GM12878 (cell line): ENCODE measurements around the gene CLEC18A. TPM values are rescaled to one million over a fixed set of nuclear protein-coding genes. Genes with fewer than 3 reads are reported as not detected.

Source experiments
- ATAC-seq: fragments of 200-7000 bp; cut with Tn5 transposase; 3 replicates; pipeline ENCODE4 v1.9.1; 2020; ENCODE audit warnings: mild to moderate bottlenecking, moderate library complexity
- BruUV-seq: library from RNA; stranded (reverse); fragments of 400-500 nt; replicated peaks from 2 replicates; lab custom pipeline; 2021; lab: Mats Ljungman, UMichigan
- CTCF ChIA-PET: fragments of 300-600 bp; sonication (Branson Sonifier 250); formaldehyde crosslinking; extraction: SDS; loops from one replicate; lab custom pipeline; 2021; ENCODE audit warnings: inconsistent platforms; lab: Yijun Ruan, JAX
- POLR2A ChIA-PET: fragments of 350-600 bp; formaldehyde crosslinking; extraction: SDS; loops from one replicate; lab custom pipeline; 2021; ENCODE audit warnings: inconsistent platforms; lab: Charles Lee
- RAD21 ChIA-PET: fragments of 300-600 bp; sonication (Branson Sonifier 250); formaldehyde crosslinking; loops from one replicate; lab custom pipeline; 2023; ENCODE audit warnings: antibody characterized with exemption; ENCODE audit not compliant: unreplicated experiment; lab: Charles Lee
- SMC1A ChIA-PET: fragments of 300-600 bp; sonication (Branson Sonifier 250); formaldehyde crosslinking; loops from one replicate; lab custom pipeline; 2023; ENCODE audit not compliant: unreplicated experiment, uncharacterized antibody; lab: Charles Lee
- DNase-seq: peaks from one replicate; pipeline ENCODE4 v3.0.0-alpha.2; 2011; ENCODE audit warnings: low read depth, low spot score
- FAIRE-seq: peaks from 3 replicates; lab custom pipeline; 2011; peaks lifted over from hg19 to GRCh38; lab: Jason Lieb, UNC
- H2AFZ ChIP-seq: 2 replicates; pipeline ENCODE4 v1.6.0; 2011; ENCODE audit warnings: low read depth, low read length, control low read depth; ENCODE audit not compliant: control insufficient read depth
- H3K27ac ChIP-seq: 2 replicates; pipeline ENCODE4 v1.5.1; 2011; ENCODE audit warnings: control low read depth; ENCODE audit not compliant: control insufficient read depth, insufficient read depth
- H3K27me3 ChIP-seq, 2 experiments: replicated peaks in 1 of 2; 2 replicates each; pipeline versions ENCODE4 v1.6.0 to v1.6.1; 2011; ENCODE audit warnings: low read length in 1 of 2; ENCODE audit not compliant: control insufficient read depth in 2 of 2, insufficient read depth in 2 of 2
- H3K36me3 ChIP-seq, 2 experiments: 2 replicates each; pipeline ENCODE4 v1.5.1; 2011; ENCODE audit warnings: low read length in 1 of 2; ENCODE audit not compliant: control insufficient read depth in 2 of 2, insufficient read depth in 2 of 2
- H3K4me1 ChIP-seq: 2 replicates; pipeline ENCODE4 v1.6.1; 2011; ENCODE audit warnings: mild to moderate bottlenecking, low read length, moderate library complexity, mixed read lengths; ENCODE audit not compliant: control insufficient read depth, insufficient read depth
- H3K4me2 ChIP-seq: 2 replicates; pipeline ENCODE4 v1.6.0; 2011; ENCODE audit warnings: control low read depth; ENCODE audit not compliant: control insufficient read depth, insufficient read depth
- H3K4me3 ChIP-seq: fragments of 200-600 bp; sonication (generic); 2 replicates; pipeline ENCODE4 v1.5.1; 2016
- H3K79me2 ChIP-seq: 2 replicates; pipeline ENCODE4 v1.6.0; 2011; ENCODE audit warnings: low read length; ENCODE audit not compliant: control insufficient read depth, insufficient read depth
- H3K9ac ChIP-seq: 2 replicates; pipeline ENCODE4 v1.8.0; 2011; ENCODE audit warnings: low read length, control low read depth, mixed read lengths; ENCODE audit not compliant: control insufficient read depth, insufficient read depth
- H3K9me3 ChIP-seq: replicated peaks from 3 replicates; pipeline ENCODE4 v1.5.1; 2011; ENCODE audit warnings: mild to moderate bottlenecking, low read length; ENCODE audit not compliant: control insufficient read depth, insufficient read depth
- H4K20me1 ChIP-seq: 2 replicates; pipeline ENCODE4 v1.6.0; 2011; ENCODE audit not compliant: control insufficient read depth, insufficient read depth
- CEBPB ChIP-seq, 2 experiments: fragments of 150-350 bp in 1 of 2; IDR thresholded peaks; 2 replicates each; pipeline ENCODE4 v1.6.1; 2012 to 2014; ENCODE audit warnings: low read depth in 2 of 2, low read length in 2 of 2, borderline replicate concordance in 1 of 2, inconsistent platforms in 1 of 2
- EZH2 ChIP-seq: IDR thresholded peaks from 2 replicates; pipeline ENCODE4 v1.6.1; 2012; ENCODE audit warnings: low read depth, mild to moderate bottlenecking, control low read depth, inconsistent platforms, low read length, borderline replicate concordance; ENCODE audit not compliant: control insufficient read depth
- FOS ChIP-seq: IDR thresholded peaks from 3 replicates; pipeline ENCODE4 v1.6.1; 2011; ENCODE audit warnings: borderline replicate concordance; ENCODE audit not compliant: insufficient read length; ENCODE audit errors: extremely low read depth
- LARP7 ChIP-seq: fragments of 450-650 bp; IDR thresholded peaks from 2 replicates; pipeline ENCODE4 v1.6.1; 2017; ENCODE audit warnings: mild to moderate bottlenecking
- MLLT1 ChIP-seq: fragments of 450-650 bp; IDR thresholded peaks from 2 replicates; pipeline ENCODE4 v1.6.1; 2016; ENCODE audit warnings: mild to moderate bottlenecking
- MYC ChIP-seq: IDR thresholded peaks from 2 replicates; pipeline ENCODE4 v1.6.1; 2011; ENCODE audit warnings: mild to moderate bottlenecking, low read length, moderate library complexity, inconsistent platforms; ENCODE audit not compliant: insufficient read depth, insufficient replicate concordance, insufficient read length, severe bottlenecking
- NFYA ChIP-seq: IDR thresholded peaks from 2 replicates; pipeline ENCODE4 v1.6.1; 2011; ENCODE audit warnings: low read depth, mild to moderate bottlenecking, low read length, improper control_type of control experiment, borderline replicate concordance
- NR2C2 ChIP-seq: IDR thresholded peaks from 2 replicates; pipeline ENCODE4 v1.6.1; 2011; ENCODE audit warnings: borderline replicate concordance, low read depth; ENCODE audit not compliant: control insufficient read depth, insufficient read length
- NRF1 ChIP-seq: conservative IDR thresholded peaks from 2 replicates; pipeline ENCODE4 v1.6.1; 2011; ENCODE audit warnings: mild to moderate bottlenecking, low read depth, low read length, improper control_type of control experiment
- PAX5 ChIP-seq: IDR thresholded peaks from 2 replicates; pipeline ENCODE4 v1.6.1; 2011; ENCODE audit warnings: low read depth, low read length, borderline replicate concordance
- POLR2A ChIP-seq: IDR thresholded peaks from 2 replicates; pipeline ENCODE4 v1.6.1; 2011; ENCODE audit warnings: low read depth, mild to moderate bottlenecking, low read length
- POLR2AphosphoS5 ChIP-seq: IDR thresholded peaks from 2 replicates; pipeline ENCODE4 v1.6.1; 2011; ENCODE audit warnings: mild to moderate bottlenecking, low read length, inconsistent platforms
- RAD21 ChIP-seq: IDR thresholded peaks from 2 replicates; pipeline ENCODE4 v1.6.1; 2011; ENCODE audit warnings: mild to moderate bottlenecking, low read depth, low read length, moderate library complexity; ENCODE audit not compliant: insufficient read depth
- RB1 ChIP-seq: fragments of 450-650 bp; formaldehyde crosslinking; IDR thresholded peaks from 2 replicates; pipeline ENCODE4 v1.6.1; 2017; ENCODE audit warnings: mild to moderate bottlenecking, borderline replicate concordance
- SMAD1 ChIP-seq: fragments of 450-650 bp; IDR thresholded peaks from 2 replicates; pipeline ENCODE4 v1.6.1; 2018; ENCODE audit warnings: mild to moderate bottlenecking, low read depth; ENCODE audit not compliant: partially characterized antibody
- SMARCA5 ChIP-seq: fragments of 450-650 bp; IDR thresholded peaks from 2 replicates; pipeline ENCODE4 v1.6.1; 2017; ENCODE audit warnings: mild to moderate bottlenecking
- TAF1 ChIP-seq: IDR thresholded peaks from 2 replicates; pipeline ENCODE4 v1.6.1; 2011; ENCODE audit warnings: mild to moderate bottlenecking, low read depth, low read length, borderline replicate concordance
- WGBS: methylation state at CpG from one replicate; pipeline ENCODE4 v1.1.6; 2016; ENCODE audit warnings: low lambda C conversion rate; ENCODE audit not compliant: insufficient replicate concordance, insufficient coverage; ENCODE audit errors: missing lambda C conversion rate; 5-methylcytosine and 5-hydroxymethylcytosine counted together
- in situ Hi-C: fragments of 300-500 bp; cut with MboI; formaldehyde crosslinking; loops from 9 replicates; pipeline ENCODE4 v1.14.3; 2018; ENCODE audit warnings: mixed read lengths
- intact Hi-C: fragments of 100-400 bp; cut with micrococcal nuclease; formaldehyde crosslinking; loops from one replicate; pipeline ENCODE4 v1.14.2; 2022; ENCODE audit not compliant: unreplicated experiment
- polyA plus RNA-seq, 11 experiments: library from polyadenylated mRNA; depleted of rRNA in 4 of 11; unstranded in 6 of 11; stranded (reverse) in 5 of 11; fragments of >200 nt; fragmentation: Nextera tagmentation in 4 of 11; fragmentation: Illumina TruSeq in 1 of 11; extraction: Ambion mirVana in 4 of 11; extraction: Trizol in 1 of 11; gene quantifications; 1 replicate in 1 of 11; 2 replicates in 10 of 11; pipeline versions ENCODE4 v1.2.1 to v1.2.3, GENCODE V29; 2011 to 2016; ENCODE audit warnings: inconsistent platforms in 2 of 11, missing spikeins in 2 of 11, low read depth in 1 of 11
- total RNA-seq, 4 experiments: library from RNA; depleted of rRNA in 3 of 4; stranded (reverse); fragments of >200 nt in 3 of 4; fragmentation: Illumina TruSeq in 1 of 4; extraction: Trizol in 1 of 4; gene quantifications; 2 replicates each; pipeline versions ENCODE4 v1.2.1 to v1.2.3, GENCODE V29; 2013 to 2021
- TF ChIP-seq, protein P1 (sequence below): IDR thresholded peaks from 2 replicates; pipeline ENCODE4 v1.6.1; 2012; ENCODE audit warnings: low read depth, low read length, improper control_type of control experiment

The CLEC18A gene
- total and polyA plus RNA-seq, 10 of the 15 experiments (the other 5 are each of a cell fraction or from before 2014, with no cell fraction given): 0.03 to 0.26 (median 0.10) TPM; not detected in 4

- H3K4me3 ChIP-seq: no peak overlapping the region
- H3K79me2 ChIP-seq: no peaks in the 10 kb centered on the region
- H4K20me1 ChIP-seq: no peaks in the 10 kb centered on the region
- DNase-seq: no peak
- WGBS: 91% methylated on average over 15 of the region's 16 CpGs
- H3K27me3 ChIP-seq: no peaks in the 10 kb centered on the region
- CTCF ChIA-PET: no interaction called here
- peaks cover 6 to 9% of the 10 kb centered on the region in 2 experiments; a peak in 3 of 4 replicates for H3K36me3 ChIP-seq
- no peak overlapping the region for H3K9ac ChIP-seq
- no peak overlapping the region for H3K4me2 ChIP-seq
- no peak for FAIRE-seq
- H3K4me1 ChIP-seq: no peaks in the 10 kb centered on the region
- SMC1A ChIA-PET: no interaction called here
- no peaks in the 10 kb centered on the region for H3K9me3 ChIP-seq
- no TSS peak for BruUV-seq
- in situ Hi-C loops: no loop called here
- RAD21 ChIA-PET: no interaction called here
- POLR2A ChIA-PET: no interaction called here
- no peak overlapping the region for H3K27ac ChIP-seq
- H2AFZ ChIP-seq: no peak overlapping the region
- ATAC-seq: no peak
- intact Hi-C loops: no loop called here
- TF ChIP-seq EZH2: no peak
- no peak for TF ChIP-seq NFYA
- no peak for TF ChIP-seq NR2C2
- no peak for TF ChIP-seq SMAD1
- TF ChIP-seq, protein P1, sequence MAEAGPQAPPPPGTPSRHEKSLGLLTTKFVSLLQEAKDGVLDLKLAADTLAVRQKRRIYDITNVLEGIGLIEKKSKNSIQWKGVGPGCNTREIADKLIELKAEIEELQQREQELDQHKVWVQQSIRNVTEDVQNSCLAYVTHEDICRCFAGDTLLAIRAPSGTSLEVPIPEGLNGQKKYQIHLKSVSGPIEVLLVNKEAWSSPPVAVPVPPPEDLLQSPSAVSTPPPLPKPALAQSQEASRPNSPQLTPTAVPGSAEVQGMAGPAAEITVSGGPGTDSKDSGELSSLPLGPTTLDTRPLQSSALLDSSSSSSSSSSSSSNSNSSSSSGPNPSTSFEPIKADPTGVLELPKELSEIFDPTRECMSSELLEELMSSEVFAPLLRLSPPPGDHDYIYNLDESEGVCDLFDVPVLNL: no peak
- TF ChIP-seq CEBPB (IDR thresholded peaks at IDR 0.05; ENCODE audit: borderline replicate concordance in 1 of 2, low read depth in 2 of 2, low read length in 2 of 2): no peak
- no peak for TF ChIP-seq NRF1
- no peak for TF ChIP-seq MLLT1
- TF ChIP-seq LARP7: no peak
- no peak for TF ChIP-seq PAX5
- TF ChIP-seq FOS: no peak
- TF ChIP-seq MYC: no peak
- TF ChIP-seq TAF1: no peak
- no peak for TF ChIP-seq POLR2A
- TF ChIP-seq RAD21: no peak
- no peak for TF ChIP-seq POLR2AphosphoS5
- no peak for TF ChIP-seq SMARCA5
- no peak for TF ChIP-seq RB1
Measured at GRCh38 chr16:69936252-69936651, 14.9 kb upstream of the CLEC18A start.
